WERI-Rb-1 (cell line): ENCODE results near the gene ESYT1.
"Not testable (repeated sequence)": the region's sequence is repeated elsewhere in the genome, so short reads cannot be mapped to it uniquely, and the experiment has no call there.

Experiments used
- DNase-seq: peaks from one replicate; pipeline ENCODE4 v3.0.0-alpha.2; 2020
- H3K27ac ChIP-seq: fragments of 250-450 bp; sonication (Bioruptor Pico); 2 replicates; pipeline ENCODE4 v1.5.1; 2020; ENCODE audit warnings: mild to moderate bottlenecking, moderate library complexity
- H3K27me3 ChIP-seq: fragments of 250-450 bp; sonication (Bioruptor Pico); 2 replicates; pipeline ENCODE4 v1.5.1; 2021; ENCODE audit warnings: mild to moderate bottlenecking, low read depth, moderate library complexity; ENCODE audit not compliant: insufficient read depth, severe bottlenecking
- H3K36me3 ChIP-seq: fragments of 250-450 bp; sonication (Bioruptor Pico); 2 replicates; pipeline ENCODE4 v1.5.1; 2020; ENCODE audit warnings: mild to moderate bottlenecking, moderate library complexity
- H3K4me3 ChIP-seq: 2 replicates; pipeline ENCODE4 v1.5.1; 2011; ENCODE audit warnings: low read depth, mild to moderate bottlenecking, control low read depth, low read length
- H3K9me3 ChIP-seq: fragments of 250-450 bp; sonication (Bioruptor Pico); 2 replicates; pipeline ENCODE4 v1.5.1; 2021; ENCODE audit warnings: mild to moderate bottlenecking, moderate library complexity; ENCODE audit not compliant: severe bottlenecking
- TF ChIP-seq, protein P1 (sequence below): IDR thresholded peaks from 2 replicates; pipeline ENCODE4 v1.5.1; 2011; ENCODE audit warnings: low read depth, mild to moderate bottlenecking, control low read depth, inconsistent platforms, low read length

The ESYT1 gene

DNA sequence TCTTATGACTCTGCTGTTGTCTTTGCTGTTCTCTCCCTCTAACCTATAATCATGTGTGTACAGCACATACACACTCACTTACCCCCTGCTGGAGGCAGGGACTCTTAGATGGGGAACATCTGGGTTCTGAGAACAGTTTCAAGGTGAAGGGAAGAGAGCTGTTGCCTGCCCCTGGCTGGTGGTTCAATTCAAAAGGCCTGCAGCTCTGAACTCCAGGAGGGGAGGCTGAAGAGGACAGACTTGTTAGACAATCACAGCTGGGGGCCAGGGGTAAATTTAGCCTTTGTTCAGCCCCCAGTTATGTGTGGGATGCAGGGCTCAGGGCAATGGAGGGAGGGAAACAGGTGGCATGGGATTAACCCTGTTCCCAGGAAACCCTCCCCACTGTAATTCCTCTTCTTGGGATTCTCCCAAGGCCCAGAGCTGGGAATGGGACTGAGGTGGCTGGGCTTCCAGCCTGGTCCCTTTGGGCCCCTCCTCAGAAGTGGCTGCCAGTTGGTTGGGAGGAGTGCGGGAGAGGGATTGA lies 26.2 kb downstream of the ESYT1 start:
- DNase-seq = peak; percentile 71
- Histone ChIP-seq H3K27ac (peak overlapping the region; percentile 86), H3K9me3 (no peaks in the 10 kb centered on the region), H3K27me3 (no peaks in the 10 kb centered on the region), H3K36me3 (peaks cover 25% of the 10 kb centered on the region), H3K4me3 (no peak overlapping the region)
- TF ChIP-seq, protein P1, sequence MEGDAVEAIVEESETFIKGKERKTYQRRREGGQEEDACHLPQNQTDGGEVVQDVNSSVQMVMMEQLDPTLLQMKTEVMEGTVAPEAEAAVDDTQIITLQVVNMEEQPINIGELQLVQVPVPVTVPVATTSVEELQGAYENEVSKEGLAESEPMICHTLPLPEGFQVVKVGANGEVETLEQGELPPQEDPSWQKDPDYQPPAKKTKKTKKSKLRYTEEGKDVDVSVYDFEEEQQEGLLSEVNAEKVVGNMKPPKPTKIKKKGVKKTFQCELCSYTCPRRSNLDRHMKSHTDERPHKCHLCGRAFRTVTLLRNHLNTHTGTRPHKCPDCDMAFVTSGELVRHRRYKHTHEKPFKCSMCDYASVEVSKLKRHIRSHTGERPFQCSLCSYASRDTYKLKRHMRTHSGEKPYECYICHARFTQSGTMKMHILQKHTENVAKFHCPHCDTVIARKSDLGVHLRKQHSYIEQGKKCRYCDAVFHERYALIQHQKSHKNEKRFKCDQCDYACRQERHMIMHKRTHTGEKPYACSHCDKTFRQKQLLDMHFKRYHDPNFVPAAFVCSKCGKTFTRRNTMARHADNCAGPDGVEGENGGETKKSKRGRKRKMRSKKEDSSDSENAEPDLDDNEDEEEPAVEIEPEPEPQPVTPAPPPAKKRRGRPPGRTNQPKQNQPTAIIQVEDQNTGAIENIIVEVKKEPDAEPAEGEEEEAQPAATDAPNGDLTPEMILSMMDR = no peak

DNA sequence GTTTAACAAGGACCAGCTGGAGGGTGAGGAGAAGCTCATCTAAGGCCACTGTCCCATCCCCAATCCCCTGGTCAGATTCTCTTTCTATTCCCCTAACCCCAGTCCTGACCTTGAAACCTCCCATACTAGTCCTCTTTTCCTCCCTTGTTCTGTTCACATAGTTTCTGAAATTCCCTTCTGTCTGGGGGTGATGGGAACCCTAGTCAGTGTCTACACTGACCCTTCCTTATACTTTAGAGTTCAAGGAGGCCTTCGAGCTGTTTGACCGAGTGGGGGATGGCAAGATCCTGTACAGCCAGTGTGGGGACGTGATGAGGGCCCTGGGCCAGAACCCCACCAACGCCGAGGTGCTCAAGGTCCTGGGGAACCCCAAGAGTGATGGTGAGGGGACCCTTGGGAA lies 26.8 kb downstream of the ESYT1 start:
- TF ChIP-seq, protein P1 = no peak
- H3K36me3 ChIP-seq = peaks cover 30% of the 10 kb centered on the region
- no peak overlapping the region for H3K4me3 ChIP-seq
- H3K27me3 ChIP-seq = no peaks in the 10 kb centered on the region
- no peak for DNase-seq
- H3K9me3 ChIP-seq = no peaks in the 10 kb centered on the region
- peak overlapping the region; percentile 86 for H3K27ac ChIP-seq

DNA sequence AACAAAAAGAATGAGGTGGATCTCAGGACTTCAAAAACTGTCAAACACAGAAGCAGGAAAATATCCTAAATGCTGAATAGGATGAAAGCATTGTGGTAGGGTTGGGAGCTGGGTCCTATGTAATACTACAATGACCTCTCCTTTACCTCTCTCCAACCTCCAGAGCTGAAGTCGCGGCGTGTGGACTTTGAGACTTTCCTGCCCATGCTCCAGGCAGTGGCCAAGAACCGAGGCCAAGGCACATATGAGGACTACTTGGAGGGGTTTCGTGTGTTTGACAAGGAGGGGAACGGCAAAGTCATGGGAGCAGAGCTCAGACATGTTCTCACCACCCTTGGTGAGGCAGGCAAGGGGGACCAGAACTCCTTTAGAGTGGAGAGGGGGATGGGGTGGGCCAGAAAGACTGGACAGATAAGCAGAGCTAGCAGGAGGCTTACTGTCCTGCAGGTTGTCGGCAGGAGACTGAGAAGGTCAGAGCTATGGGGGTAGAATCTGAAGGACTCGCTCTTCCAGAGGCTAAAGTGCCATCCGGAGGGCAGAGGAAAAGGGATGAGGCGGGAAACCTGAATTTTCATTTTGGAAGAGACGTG lies 27.3 kb downstream of the ESYT1 start:
- no peaks in the 10 kb centered on the region for H3K9me3 ChIP-seq
- no peak overlapping the region for H3K4me3 ChIP-seq
- H3K27ac ChIP-seq = peak overlapping the region; percentile 86
- no peak for DNase-seq
- TF ChIP-seq, protein P1 = no peak
- peaks cover 35% of the 10 kb centered on the region for H3K36me3 ChIP-seq
- no peaks in the 10 kb centered on the region for H3K27me3 ChIP-seq

DNA sequence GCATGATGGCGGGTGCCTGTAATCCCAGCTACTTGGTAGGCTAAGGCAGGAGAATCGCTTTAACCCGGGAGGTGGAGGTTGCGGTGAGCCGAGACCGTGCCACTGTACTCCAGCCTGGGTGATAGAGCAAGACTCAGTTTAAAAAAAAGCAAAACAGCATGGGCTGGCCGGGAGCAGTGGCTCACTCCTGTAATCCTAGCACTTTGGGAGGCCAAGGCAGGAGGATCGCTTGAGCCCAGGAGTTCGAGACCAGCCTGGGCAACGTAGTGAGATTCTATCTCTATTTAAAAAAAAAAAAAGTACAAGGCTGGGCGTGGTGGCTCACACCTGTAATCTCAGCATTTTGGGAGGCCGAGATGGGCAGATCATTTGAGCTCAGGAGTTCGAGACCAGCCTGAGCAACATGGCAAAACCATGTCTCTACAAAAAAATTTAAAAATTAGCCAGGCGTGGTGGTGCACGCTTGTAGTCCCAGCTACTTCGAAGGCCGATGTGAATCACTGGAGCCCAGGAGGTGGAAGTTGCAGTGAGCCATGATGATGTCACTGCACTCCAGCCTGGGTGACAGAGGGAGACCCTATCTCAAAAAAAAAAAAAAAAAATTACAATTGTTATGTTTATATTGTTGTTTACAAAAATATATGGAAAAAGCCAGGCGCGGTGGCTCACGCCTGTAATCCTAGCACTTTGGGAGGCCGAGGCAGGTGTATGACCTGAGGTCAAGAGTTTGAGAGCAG lies 28.6 kb downstream of the ESYT1 start:
- Histone ChIP-seq H3K4me3 (peak overlapping the region; percentile 61), H3K27ac (peak overlapping the region; percentile 100), H3K36me3 (peaks cover 48% of the 10 kb centered on the region)
- not testable (repeated sequence) for H3K9me3 ChIP-seq, H3K27me3 ChIP-seq, DNase-seq

DNA sequence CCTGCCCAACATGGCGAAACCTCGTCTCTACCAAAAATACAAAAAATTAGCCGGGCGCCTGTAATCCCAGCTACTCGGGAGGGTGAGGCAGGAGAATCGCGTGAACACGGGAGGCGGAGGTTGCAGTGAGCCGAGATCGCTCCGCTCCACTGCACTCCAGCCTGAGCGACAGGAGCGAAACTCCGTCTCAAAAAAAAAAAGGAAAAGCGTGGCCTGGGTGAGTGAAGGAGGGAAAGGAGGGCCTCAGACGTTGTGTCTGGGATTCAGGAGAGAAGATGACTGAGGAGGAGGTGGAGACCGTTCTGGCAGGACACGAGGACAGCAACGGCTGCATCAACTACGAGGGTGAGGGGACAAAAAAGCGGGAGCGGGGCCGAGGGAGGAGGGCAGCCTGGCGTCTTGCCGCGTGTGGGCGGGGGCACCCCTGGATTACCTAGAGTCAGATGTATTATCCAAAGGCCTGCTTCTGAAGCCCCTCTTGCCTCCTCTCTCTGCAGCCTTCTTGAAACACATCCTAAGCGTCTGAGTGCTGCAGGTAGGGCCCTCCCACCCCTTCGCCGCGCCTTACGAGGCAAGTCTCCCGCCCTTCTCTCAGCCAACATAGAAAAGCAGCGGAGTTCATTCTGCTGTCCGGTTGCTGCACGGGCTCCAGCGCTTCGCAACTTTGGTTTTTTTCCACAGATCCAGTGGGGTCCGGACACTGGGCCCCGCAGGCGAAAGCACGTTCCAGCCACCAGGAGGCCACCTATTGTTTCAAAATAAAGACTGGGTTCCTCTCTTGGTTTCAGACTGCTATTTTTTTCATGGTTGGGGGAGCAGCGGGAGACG lies 29.3 kb downstream of the ESYT1 start:
- Histone ChIP-seq H3K27me3 (no peaks in the 10 kb centered on the region), H3K27ac (peak overlapping the region; percentile 100), H3K36me3 (peaks cover 55% of the 10 kb centered on the region), H3K4me3 (peak overlapping the region; percentile 61), H3K9me3 (no peaks in the 10 kb centered on the region)
- TF ChIP-seq, protein P1 = peak; percentile 38
- peak; percentile 79 for DNase-seq
